Measurements from ENCODE around the gene DNAJB14. TPM values are rescaled to one million over a fixed set of nuclear protein-coding genes. Genes with fewer than 3 reads are reported as not detected.

Gene DNAJB14
- total RNA-seq, 2 experiments from 2014 or later: 59.6 to 63.6 TPM

- Mint-ChIP-seq H3K27ac (no peak overlapping the region), H3K4me3 (no peak overlapping the region), H3K36me3 (peaks cover 61% of the 10 kb centered on the region), H3K9me3 (ENCODE audit: low read depth) (peaks cover 2% of the 10 kb centered on the region), H3K4me1 (peaks cover 12% of the 10 kb centered on the region), H3K27me3 (no peaks in the 10 kb centered on the region)
- ATAC-seq (no peak), DNase-seq (no peak)
- CTCF ChIA-PET: no interaction called here
Observed at GRCh38 chr4:99918656-99919055, 27.8 kb downstream of the DNAJB14 start.

- H3K36me3 Mint-ChIP-seq: peaks cover 63% of the 10 kb centered on the region
- CTCF ChIA-PET: interaction anchor here (1.4 kb wide), 1 partner anchor 27 kb away, joined by 3 read pairs; no protein-coding TSS in a partner anchor
- H3K27ac Mint-ChIP-seq: no peak overlapping the region
- peaks cover 12% of the 10 kb centered on the region for H3K4me1 Mint-ChIP-seq
- no peaks in the 10 kb centered on the region for H3K27me3 Mint-ChIP-seq
- DNase-seq (no peak), ATAC-seq (no peak)
- no peak overlapping the region for H3K4me3 Mint-ChIP-seq
- H3K9me3 Mint-ChIP-seq (ENCODE audit: low read depth): peaks cover 2% of the 10 kb centered on the region
Observed at GRCh38 chr4:99917575-99917974, 28.8 kb downstream of the DNAJB14 start.

- Mint-ChIP-seq H3K27me3 (no peaks in the 10 kb centered on the region), H3K9me3 (ENCODE audit: low read depth) (peaks cover 2% of the 10 kb centered on the region), H3K4me1 (peaks cover 10% of the 10 kb centered on the region), H3K4me3 (no peak overlapping the region), H3K27ac (peak overlapping the region; percentile 10), H3K36me3 (peaks cover 60% of the 10 kb centered on the region)
- ATAC-seq: no peak
- no peak for DNase-seq
- CTCF ChIA-PET: interaction anchor here (0.9 to 1.0 kb wide), 2 partner anchors 17 to 21 kb away, joined by 3 to 4 read pairs; partner anchors contain the start of gene LAMTOR3
Observed at GRCh38 chr4:99915449-99915848, 31.0 kb downstream of the DNAJB14 start.

GRCh38 chr4:99894998-99895397, 51.4 kb downstream of the DNAJB14 start:
- ATAC-seq: no peak
- H3K4me1 Mint-ChIP-seq: peaks cover 36% of the 10 kb centered on the region
- peak overlapping the region; percentile 88 for H3K4me3 Mint-ChIP-seq
- no peak for DNase-seq
- H3K27ac Mint-ChIP-seq: peak overlapping the region; percentile 88
- no peaks in the 10 kb centered on the region for H3K27me3 Mint-ChIP-seq
- peaks cover 12% of the 10 kb centered on the region for H3K36me3 Mint-ChIP-seq
- no peaks in the 10 kb centered on the region for H3K9me3 Mint-ChIP-seq (ENCODE audit: low read depth)
- CTCF ChIA-PET: interaction anchor here (0.7 to 2.9 kb wide), 8 partner anchors 8 to 86 kb away, joined by 3 to 13 read pairs (median 4); partner anchors contain the start of gene DNAJB14

- H3K27me3 Mint-ChIP-seq: no peaks in the 10 kb centered on the region
- DNase-seq (peak; percentile 94), ATAC-seq (peak; percentile 99)
- H3K36me3 Mint-ChIP-seq: peaks cover 11% of the 10 kb centered on the region
- peaks cover 39% of the 10 kb centered on the region for H3K4me1 Mint-ChIP-seq
- H3K9me3 Mint-ChIP-seq (ENCODE audit: low read depth): no peaks in the 10 kb centered on the region
- H3K27ac Mint-ChIP-seq: peak within 1 kb of the TSS; percentile 93
- H3K4me3 Mint-ChIP-seq: peak within 1 kb of the TSS; percentile 88
- CTCF ChIA-PET: interaction anchor here (0.7 to 2.9 kb wide), 8 partner anchors 8 to 85 kb away, joined by 3 to 13 read pairs (median 4); partner anchors contain the start of gene DNAJB14
Observed at GRCh38 chr4:99894161-99894997, 52.0 kb downstream of the DNAJB14 start, which contains the start of gene LAMTOR3. Gene LAMTOR3 (minus strand): TSS chr4:99894427. CDS start chr4:99893963, 464 bp downstream.

- Mint-ChIP-seq H3K27me3 (no peaks in the 10 kb centered on the region), H3K27ac (peak overlapping the region; percentile 93), H3K4me3 (peak overlapping the region; percentile 88), H3K36me3 (peaks cover 11% of the 10 kb centered on the region), H3K4me1 (peaks cover 42% of the 10 kb centered on the region), H3K9me3 (ENCODE audit: low read depth) (no peaks in the 10 kb centered on the region)
- ATAC-seq (no peak), DNase-seq (no peak)
- CTCF ChIA-PET: interaction anchor here (1.3 to 2.9 kb wide), 6 partner anchors 9 to 84 kb away, joined by 4 to 13 read pairs (median 6); partner anchors contain the start of gene DNAJB14
Observed at GRCh38 chr4:99893839-99894160, 52.6 kb downstream of the DNAJB14 start.

GRCh38 chr4:99893029-99893428, 53.4 kb downstream of the DNAJB14 start:
- ATAC-seq (no peak), DNase-seq (no peak)
- H3K4me3 Mint-ChIP-seq: peak overlapping the region; percentile 88
- peaks cover 43% of the 10 kb centered on the region for H3K4me1 Mint-ChIP-seq
- CTCF ChIA-PET: interaction anchor here (0.6 to 2.9 kb wide), 4 partner anchors 55 to 337 kb away, joined by 3 to 11 read pairs (median 6); no protein-coding TSS in a partner anchor
- H3K27ac Mint-ChIP-seq: peak overlapping the region; percentile 93
- peaks cover 12% of the 10 kb centered on the region for H3K36me3 Mint-ChIP-seq
- H3K9me3 Mint-ChIP-seq (ENCODE audit: low read depth): no peaks in the 10 kb centered on the region
- H3K27me3 Mint-ChIP-seq: no peaks in the 10 kb centered on the region

GRCh38 chr4:99891351-99891750, 55.1 kb downstream of the DNAJB14 start:
- H3K27me3 Mint-ChIP-seq: no peaks in the 10 kb centered on the region
- H3K36me3 Mint-ChIP-seq: peaks cover 12% of the 10 kb centered on the region
- no peak overlapping the region for H3K27ac Mint-ChIP-seq
- H3K4me1 Mint-ChIP-seq: peaks cover 43% of the 10 kb centered on the region
- ATAC-seq (no peak), DNase-seq (no peak)
- H3K4me3 Mint-ChIP-seq: no peak overlapping the region
- CTCF ChIA-PET: interaction anchor here (1.4 to 1.9 kb wide), 2 partner anchors 43 to 57 kb away, joined by 3 to 9 read pairs; no protein-coding TSS in a partner anchor
- H3K9me3 Mint-ChIP-seq (ENCODE audit: low read depth): no peaks in the 10 kb centered on the region

- Mint-ChIP-seq H3K4me1 (peaks cover 22% of the 10 kb centered on the region), H3K27me3 (no peaks in the 10 kb centered on the region), H3K9me3 (ENCODE audit: low read depth) (no peaks in the 10 kb centered on the region), H3K4me3 (no peak overlapping the region), H3K36me3 (peaks cover 5% of the 10 kb centered on the region), H3K27ac (no peak overlapping the region)
- CTCF ChIA-PET: no interaction called here
- ATAC-seq: no peak
- no peak for DNase-seq
Observed at GRCh38 chr4:99887837-99888236, 58.6 kb downstream of the DNAJB14 start.

- ATAC-seq (no peak), DNase-seq (no peak)
- Mint-ChIP-seq H3K27me3 (no peaks in the 10 kb centered on the region), H3K36me3 (peaks cover 7% of the 10 kb centered on the region), H3K4me1 (peaks cover 13% of the 10 kb centered on the region), H3K27ac (no peak overlapping the region), H3K9me3 (ENCODE audit: low read depth) (no peaks in the 10 kb centered on the region), H3K4me3 (no peak overlapping the region)
- CTCF ChIA-PET: interaction anchor here (0.6 to 2.7 kb wide), 4 partner anchors 8 to 326 kb away, joined by 3 to 64 read pairs (median 6); partner anchors contain the start of gene LAMTOR3
Observed at GRCh38 chr4:99886146-99886545, 60.3 kb downstream of the DNAJB14 start.

- H3K27ac Mint-ChIP-seq: no peak overlapping the region
- H3K4me3 Mint-ChIP-seq: no peak overlapping the region
Observed at GRCh38 chr4:99885687-99886086, 60.7 kb downstream of the DNAJB14 start.

GRCh38 chr4:99885063-99885664, 61.3 kb downstream of the DNAJB14 start:
- H3K4me1 Mint-ChIP-seq: peaks cover 8% of the 10 kb centered on the region
- H3K27me3 Mint-ChIP-seq: no peaks in the 10 kb centered on the region
- peaks cover 9% of the 10 kb centered on the region for H3K36me3 Mint-ChIP-seq
- ATAC-seq (no peak), DNase-seq (peak; percentile 55)
- CTCF ChIA-PET: interaction anchor here (0.8 to 2.7 kb wide), 15 partner anchors 9 to 369 kb away, joined by 3 to 64 read pairs (median 4); partner anchors contain the start of genes DAPP1, DNAJB14 and LAMTOR3
- no peak overlapping the region for H3K4me3 Mint-ChIP-seq
- no peaks in the 10 kb centered on the region for H3K9me3 Mint-ChIP-seq (ENCODE audit: low read depth)
- H3K27ac Mint-ChIP-seq: no peak overlapping the region

More at GRCh38 chr4:99885687-99886086, 60.7 kb downstream of the DNAJB14 start:
- no peaks in the 10 kb centered on the region for H3K9me3 Mint-ChIP-seq (ENCODE audit: low read depth)
- H3K27me3 Mint-ChIP-seq: no peaks in the 10 kb centered on the region
- H3K4me1 Mint-ChIP-seq: peaks cover 9% of the 10 kb centered on the region
- no peak for DNase-seq
- H3K36me3 Mint-ChIP-seq: peaks cover 7% of the 10 kb centered on the region
- CTCF ChIA-PET: interaction anchor here (1.0 to 2.7 kb wide), 6 partner anchors 9 to 325 kb away, joined by 3 to 64 read pairs (median 6); partner anchors contain the start of genes DNAJB14 and LAMTOR3
- no peak for ATAC-seq

GRCh38 chr4:99879458-99879857, 67.0 kb downstream of the DNAJB14 start:
- no peaks in the 10 kb centered on the region for H3K9me3 Mint-ChIP-seq (ENCODE audit: low read depth)
- peaks cover 20% of the 10 kb centered on the region for H3K36me3 Mint-ChIP-seq
- DNase-seq (no peak), ATAC-seq (no peak)
- no peak overlapping the region for H3K4me3 Mint-ChIP-seq
- no peaks in the 10 kb centered on the region for H3K4me1 Mint-ChIP-seq
- CTCF ChIA-PET: interaction anchor here (1.3 to 3.3 kb wide), 3 partner anchors 68 to 72 kb away, joined by 3 to 12 read pairs (median 11); no protein-coding TSS in a partner anchor
- no peaks in the 10 kb centered on the region for H3K27me3 Mint-ChIP-seq
- no peak overlapping the region for H3K27ac Mint-ChIP-seq
